Non-pigmented ciliary epithelial cell (primary cell): ENCODE measurements around the gene SPART.
"Not testable (repeated sequence)": the region's sequence is repeated elsewhere in the genome, so short reads cannot be mapped to it uniquely, and the experiment has no call there.

Experiments
- DNase-seq: peaks from one replicate; pipeline ENCODE4 v3.0.0-alpha.2; 2010; ENCODE audit warnings: low read depth

SPART gene

GRCh38 chr13:36319793-36320192, 26.4 kb downstream of the SPART start:
- not testable (repeated sequence) for DNase-seq

- DNase-seq = no peak
These were observed 32.9 kb downstream of the SPART start for GRCh38 chr13:36313047-36313969.

- no peak for DNase-seq
These were observed 35.6 kb downstream of the SPART start for GRCh38 chr13:36310417-36311108.

- DNase-seq = no peak
These were observed 43.9 kb downstream of the SPART start for GRCh38 chr13:36302289-36302688.

GRCh38 chr13:36299469-36299868, 46.7 kb downstream of the SPART start:
- not testable (repeated sequence) for DNase-seq

- DNase-seq = no peak
These were observed 47.6 kb downstream of the SPART start for GRCh38 chr13:36298535-36299068.

- no peak for DNase-seq
These were observed 48.5 kb downstream of the SPART start, which contains the start of gene CCDC169 for GRCh38 chr13:36297366-36298338. Gene CCDC169 (minus strand): TSS chr13:36297814. CDS start chr13:36297719, 95 bp downstream.

GRCh38 chr13:36294096-36294495, 52.1 kb downstream of the SPART start:
- no peak for DNase-seq

GRCh38 chr13:36293497-36293896, 52.7 kb downstream of the SPART start:
- no peak for DNase-seq

- DNase-seq = no peak
These were observed 57.3 kb downstream of the SPART start for GRCh38 chr13:36288794-36289391.

GRCh38 chr13:36286006-36286405, 60.2 kb downstream of the SPART start:
- DNase-seq = no peak

- no peak for DNase-seq
These were observed 63.3 kb downstream of the SPART start for GRCh38 chr13:36282821-36283432.

- peak; percentile 62 for DNase-seq
These were observed 70.8 kb downstream of the SPART start for GRCh38 chr13:36275190-36276002.

GRCh38 chr13:36273431-36273830, 72.8 kb downstream of the SPART start:
- DNase-seq = no peak

GRCh38 chr13:36261976-36262375, 84.2 kb downstream of the SPART start:
- no peak for DNase-seq

- DNase-seq = no peak
These were observed 85.2 kb downstream of the SPART start for GRCh38 chr13:36261011-36261410.

GRCh38 chr13:36259361-36260137, 86.6 kb downstream of the SPART start:
- DNase-seq = no peak

- DNase-seq = no peak
These were observed 87.4 kb downstream of the SPART start for GRCh38 chr13:36258831-36259230.
